NCI-H146 (cell line): ENCODE measurements around the gene SPRTN.

Source experiments
- DNase-seq: peaks from one replicate; lab custom pipeline; 2025; lab: John Stamatoyannopoulos, UW

SPRTN gene, protein sequence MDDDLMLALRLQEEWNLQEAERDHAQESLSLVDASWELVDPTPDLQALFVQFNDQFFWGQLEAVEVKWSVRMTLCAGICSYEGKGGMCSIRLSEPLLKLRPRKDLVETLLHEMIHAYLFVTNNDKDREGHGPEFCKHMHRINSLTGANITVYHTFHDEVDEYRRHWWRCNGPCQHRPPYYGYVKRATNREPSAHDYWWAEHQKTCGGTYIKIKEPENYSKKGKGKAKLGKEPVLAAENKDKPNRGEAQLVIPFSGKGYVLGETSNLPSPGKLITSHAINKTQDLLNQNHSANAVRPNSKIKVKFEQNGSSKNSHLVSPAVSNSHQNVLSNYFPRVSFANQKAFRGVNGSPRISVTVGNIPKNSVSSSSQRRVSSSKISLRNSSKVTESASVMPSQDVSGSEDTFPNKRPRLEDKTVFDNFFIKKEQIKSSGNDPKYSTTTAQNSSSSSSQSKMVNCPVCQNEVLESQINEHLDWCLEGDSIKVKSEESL

DNA sequence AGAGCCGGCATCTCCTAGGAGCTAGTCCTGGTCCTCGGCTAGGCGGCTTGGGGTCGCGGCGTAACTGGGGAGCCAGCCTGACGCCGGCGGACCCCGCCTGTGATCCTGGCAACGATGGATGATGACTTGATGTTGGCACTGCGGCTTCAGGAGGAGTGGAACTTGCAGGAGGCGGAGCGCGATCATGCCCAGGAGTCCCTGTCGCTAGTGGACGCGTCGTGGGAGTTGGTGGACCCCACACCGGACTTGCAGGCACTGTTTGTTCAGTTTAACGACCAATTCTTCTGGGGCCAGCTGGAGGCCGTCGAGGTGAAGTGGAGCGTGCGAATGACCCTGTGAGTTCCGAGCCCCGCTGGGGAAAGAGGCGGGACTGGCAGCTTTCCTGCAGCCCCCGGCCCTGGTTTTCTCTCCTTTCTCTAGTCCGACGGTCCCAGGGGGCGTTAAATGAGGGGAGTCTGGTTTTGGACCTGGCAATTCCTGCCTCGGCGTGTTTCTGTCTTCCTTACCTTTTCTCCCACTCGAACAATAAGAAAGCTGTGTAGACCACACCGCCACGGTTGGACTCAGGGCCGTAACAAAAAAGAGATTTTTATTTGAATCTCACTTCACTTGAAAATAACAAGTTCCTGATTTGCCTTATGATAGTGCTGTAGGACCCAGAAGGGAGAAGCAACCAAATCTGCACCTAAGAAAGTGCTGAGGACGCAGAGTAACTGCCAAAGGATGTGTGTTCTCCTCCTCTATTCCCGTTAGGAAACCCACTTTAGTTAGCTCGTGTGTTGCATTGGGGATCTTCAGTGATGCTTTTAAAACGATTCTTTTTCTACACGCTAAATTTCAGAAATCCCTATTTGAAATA, at the start of gene SPRTN:
Gene SPRTN, plus strand, starts transcription at position 24 of the 859 bp plus-strand sequence. Its CDS starts 91 bp downstream, at position 115.
- DNase-seq = peak; percentile 80

DNA sequence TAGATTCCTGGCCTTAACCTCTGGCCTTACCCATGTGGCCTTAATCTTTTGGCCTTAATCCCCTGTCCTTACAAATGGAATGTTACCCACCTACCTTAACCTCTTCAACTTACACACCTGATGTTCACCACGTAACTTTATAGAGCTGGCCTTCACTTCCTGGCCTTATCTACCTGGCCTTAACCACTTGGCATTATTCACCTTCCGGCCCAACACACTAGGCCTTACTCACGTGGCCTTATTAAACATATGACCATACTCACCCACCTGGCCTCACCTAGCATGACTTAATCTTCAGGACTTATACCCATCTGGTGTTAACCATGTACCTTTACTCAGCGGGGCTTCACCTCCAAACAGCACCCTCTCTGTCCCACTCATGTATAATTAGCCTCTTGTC, 42.2 kb upstream of the SPRTN start:
- DNase-seq = no peak

DNA sequence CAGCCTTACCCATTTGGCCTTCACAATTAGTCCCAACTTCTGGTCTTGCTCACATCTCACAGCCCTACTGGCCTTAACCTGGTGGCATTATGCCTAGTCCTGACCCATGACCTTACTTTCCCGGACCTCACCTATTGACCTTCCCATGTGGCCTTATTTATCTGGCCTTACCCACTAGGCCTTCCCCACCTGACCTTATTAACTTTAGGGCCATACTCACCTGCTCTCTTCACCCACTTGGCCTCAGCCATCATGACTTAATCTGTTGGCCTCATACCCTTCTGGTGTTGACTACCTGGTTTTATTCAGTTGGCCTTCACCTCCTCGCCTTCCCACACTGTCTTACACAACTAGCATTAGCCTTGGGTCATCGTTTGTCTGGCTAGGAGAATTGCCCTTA, 36.1 kb upstream of the SPRTN start:
- no peak for DNase-seq

DNA sequence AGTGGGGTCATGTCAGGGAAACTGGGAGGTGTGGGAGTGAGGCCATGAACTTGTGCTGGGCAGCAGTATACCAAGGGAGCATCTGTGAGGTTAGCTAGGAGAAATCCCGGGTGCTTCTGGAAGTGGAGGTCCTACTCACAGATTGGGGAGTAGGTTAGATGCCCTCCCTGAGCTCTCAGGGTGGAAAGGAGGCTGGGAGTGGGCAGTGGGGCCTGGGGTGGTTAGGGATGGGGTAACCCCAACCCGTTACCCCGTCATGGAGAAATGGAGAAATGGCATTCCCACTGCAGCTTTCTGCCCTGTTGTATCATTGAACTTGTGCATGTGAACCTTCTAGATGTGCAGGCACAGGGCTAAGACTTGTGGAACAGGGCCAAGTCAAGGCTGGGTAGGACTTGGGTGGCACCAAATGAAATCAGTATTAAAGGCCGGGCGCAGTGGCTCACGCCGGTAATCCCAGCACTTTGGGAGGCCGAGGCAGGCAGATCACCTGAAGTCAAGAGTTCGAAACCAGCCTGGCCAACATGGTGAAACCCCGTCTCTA, 27.6 kb upstream of the SPRTN start:
- DNase-seq = no peak

DNA sequence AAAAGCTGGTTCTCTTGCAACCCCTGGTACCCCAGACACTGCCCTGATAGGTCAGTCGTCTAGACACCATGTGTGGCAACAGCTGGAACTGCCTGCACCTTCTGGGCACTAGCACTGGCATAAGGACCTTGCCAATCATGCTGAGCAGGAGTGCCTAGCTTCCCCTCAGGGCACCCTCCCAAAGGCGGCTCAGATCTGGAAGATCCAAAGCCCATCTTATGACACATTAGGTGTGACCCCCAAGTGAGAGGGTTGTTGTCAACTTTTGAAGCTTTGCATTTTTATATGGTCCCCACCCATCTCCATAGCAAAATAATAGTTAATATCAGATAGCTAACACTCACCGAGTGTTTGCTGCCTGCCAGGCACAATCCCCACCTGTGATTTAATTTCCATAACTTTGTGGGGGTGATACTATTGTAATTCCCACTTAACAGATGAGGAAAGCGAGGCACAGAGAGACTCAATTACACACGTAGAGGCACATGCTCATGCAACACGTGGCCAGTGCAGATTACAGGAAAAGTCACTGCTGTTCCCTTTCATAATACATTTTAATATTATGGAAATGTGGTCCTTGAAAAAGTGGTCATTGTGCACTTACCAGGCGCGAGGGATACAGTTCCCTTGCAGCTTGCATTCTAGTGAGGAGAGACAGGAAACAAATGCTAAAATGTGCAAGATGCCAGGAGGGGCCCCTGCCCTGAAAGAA, 26.2 kb upstream of the SPRTN start:
- no peak for DNase-seq

DNA sequence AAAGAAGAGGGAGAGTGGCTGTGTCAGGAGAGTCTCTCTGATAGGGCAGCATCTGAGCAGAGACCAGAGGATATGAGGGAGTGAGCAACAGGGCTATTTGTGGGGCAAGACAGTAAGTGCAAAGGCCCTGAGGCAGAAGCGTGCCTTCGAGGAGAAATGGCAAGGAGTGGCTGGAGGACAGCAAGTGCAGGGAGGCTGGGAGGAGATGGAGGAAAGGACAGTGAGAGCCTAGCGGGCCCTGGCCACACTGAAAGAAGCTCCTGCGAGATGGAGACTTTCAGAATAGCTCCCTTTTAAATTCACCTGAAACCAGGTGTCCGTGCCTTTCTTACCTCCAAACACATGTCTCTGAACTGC, 25.7 kb upstream of the SPRTN start:
- no peak for DNase-seq

DNA sequence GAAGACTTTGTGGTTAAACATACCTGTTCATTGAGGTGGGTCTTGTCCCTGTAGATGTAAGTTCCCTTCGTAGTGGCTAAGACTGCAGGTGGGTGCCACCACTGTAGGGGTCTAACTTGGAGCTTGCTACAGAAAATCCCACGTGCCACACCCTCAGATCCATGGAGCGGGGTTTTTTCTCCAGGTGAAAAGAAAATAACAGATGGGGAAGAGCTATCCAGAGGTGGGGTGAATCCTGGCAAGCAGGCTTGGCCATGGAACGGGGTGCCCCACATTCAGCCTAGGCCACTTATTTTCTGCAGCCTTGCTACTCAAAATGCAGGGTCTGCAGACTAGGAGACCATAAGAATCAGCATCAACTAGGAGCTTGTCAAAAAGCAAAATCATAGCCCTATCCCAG, 24.4 kb upstream of the SPRTN start:
- no peak for DNase-seq

DNA sequence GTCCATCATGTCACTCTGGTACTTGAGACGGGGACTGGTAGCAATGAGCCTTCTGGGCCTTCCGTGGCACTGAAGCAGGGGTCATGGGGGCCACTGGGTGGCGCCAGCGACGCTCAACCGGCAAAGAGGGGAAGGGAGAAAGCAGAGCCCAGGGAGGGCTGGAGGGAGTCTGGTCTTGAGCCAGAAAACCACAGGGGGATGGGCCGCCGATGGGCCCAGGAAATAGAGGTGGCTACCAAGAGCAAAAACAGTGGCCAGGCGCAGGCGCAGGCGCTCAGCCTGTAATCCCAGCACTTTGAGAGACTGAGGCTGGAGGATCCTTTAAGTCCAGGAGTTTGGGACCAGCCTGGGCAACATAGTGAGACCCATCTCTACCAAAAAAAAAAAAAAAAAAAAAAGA, 22.2 kb upstream of the SPRTN start:
- DNase-seq = peak; percentile 26

DNA sequence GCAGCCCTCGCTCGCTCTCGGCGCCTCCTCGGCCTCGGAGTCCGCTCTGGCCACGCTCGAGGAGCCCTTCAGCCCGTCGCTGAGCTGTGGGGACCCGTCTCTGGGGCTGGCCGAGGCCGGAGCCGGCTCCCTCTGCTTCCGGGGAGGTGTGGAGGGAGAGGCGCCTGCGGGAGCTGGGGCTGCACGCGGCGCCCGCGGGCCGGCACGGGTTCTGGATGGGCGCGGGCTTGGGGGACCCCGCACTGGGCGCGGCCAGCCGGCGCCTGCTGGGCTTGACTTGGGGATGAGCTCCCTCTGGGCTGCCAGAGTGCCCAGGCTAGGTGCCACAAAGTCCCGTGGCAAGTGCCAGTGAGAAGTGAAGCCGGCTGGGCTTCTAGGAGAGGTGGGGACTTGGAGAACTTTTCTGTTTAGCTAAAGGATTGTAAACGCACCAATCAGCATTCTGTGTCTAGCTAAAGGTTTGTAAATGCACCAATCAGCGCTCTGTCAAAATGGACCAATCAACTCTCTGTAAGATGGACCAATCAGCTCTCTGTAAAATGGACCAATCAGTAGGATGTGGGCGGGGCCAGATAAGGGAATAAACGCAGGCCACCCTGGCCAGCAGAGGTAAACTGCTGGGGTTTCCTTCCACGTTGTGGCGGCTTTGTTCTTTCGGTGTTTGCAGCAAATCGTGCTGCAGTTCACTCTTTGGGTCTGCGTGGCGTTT, 20.6 kb upstream of the SPRTN start:
- no peak for DNase-seq

DNA sequence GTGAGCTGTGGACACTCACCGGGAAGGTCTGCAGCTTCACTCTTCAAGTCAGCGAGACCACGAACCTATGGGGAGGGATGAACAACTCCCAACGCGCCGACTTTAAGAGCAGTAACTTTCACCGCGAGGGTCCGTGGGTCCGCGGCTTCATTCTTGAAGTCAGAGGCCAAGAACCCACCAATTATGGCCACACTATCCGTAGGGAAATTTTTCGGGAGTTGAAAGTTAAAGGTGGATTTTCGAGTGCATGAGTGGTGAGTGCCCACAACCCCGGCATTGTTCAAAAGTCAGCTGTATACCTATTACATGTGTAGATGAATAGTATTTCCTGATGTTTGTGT, 20.1 kb upstream of the SPRTN start:
- no peak for DNase-seq

DNA sequence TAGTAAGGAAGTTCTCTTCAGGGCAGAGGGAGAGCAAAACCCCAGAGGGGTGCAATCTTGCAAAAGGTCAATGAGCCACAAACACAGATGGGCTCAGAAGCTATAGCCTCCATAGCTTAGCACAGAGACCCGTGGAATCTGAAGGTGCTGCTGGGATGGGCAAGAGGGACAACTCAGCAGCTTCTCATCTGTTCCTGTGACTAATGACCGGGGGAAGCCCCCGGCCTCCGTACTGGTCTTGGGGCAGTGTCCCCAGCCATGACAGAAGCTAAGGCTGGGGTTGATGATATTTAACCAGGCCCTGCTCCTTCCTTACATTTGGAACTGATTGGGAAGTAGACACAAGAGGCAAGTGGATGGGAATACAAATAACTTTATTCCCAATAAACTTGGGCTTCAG, 19.5 kb upstream of the SPRTN start:
- DNase-seq = no peak

DNA sequence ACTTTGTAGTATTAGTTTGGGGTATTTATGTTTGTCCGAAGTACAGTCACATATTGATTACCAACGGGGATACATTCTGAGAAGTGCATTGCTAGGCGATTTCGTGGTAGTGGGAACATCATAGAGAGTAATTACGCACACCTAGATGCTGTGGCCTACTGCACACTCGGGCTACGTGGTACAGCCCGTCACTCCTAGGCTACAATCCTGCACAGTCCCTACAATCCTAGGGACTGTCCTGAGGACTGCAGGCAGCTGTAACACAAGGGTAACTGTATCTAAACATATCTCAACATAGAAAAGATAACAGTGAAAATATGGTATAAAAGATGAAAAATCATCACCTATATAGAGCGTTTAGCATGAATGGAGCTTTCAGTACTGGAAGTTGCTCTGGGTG, 19.0 kb upstream of the SPRTN start:
- DNase-seq = no peak

DNA sequence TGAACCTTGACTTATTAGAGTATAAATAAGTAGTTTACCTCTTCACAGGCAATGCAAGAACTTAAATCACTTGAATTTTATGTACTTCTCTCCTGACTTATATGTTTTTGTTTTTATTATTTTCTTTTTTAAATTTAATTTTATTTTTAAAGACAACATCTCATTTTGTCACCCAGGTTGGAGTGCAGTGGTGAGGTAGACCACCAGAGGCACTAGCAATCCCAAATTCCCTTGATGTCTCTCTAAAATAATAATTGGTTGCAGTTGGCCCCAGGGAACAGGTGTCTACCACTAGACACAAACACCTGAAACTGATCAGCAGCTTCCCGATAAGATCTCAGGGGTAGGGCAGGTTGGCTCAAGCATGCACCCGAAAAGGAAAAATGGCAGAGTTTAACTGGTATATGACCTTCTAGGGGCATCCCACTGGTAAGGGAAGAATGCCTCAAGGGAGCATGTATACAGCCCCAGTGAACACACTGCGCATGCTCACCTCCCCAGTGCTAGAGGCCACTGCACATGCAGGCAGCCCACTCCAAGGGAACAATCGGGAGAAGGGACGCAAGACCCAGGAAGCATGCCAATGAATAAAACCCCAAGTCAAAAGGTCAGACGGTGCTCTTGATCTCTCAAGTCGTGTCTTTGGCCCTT, 15.1 kb upstream of the SPRTN start:
- no peak for DNase-seq

DNA sequence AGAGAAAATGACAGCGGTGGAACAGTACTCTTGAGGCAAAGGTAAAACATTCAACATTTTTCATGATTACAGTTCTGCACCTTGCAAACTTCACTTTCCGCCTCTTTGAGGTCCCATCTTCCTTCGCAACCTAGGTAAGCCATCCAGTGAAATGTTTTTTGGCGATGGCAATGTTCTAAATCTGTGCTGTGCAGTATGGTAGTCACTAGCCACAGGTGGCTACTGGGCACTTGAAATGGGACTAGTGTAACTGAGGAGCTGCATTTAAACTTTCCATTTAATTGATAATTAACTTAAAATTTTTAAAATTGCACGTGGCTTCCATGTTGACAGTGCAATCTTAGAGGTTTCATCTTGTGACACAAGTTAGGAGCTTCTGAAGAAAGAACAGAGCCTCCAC, 13.4 kb upstream of the SPRTN start:
- DNase-seq = no peak

DNA sequence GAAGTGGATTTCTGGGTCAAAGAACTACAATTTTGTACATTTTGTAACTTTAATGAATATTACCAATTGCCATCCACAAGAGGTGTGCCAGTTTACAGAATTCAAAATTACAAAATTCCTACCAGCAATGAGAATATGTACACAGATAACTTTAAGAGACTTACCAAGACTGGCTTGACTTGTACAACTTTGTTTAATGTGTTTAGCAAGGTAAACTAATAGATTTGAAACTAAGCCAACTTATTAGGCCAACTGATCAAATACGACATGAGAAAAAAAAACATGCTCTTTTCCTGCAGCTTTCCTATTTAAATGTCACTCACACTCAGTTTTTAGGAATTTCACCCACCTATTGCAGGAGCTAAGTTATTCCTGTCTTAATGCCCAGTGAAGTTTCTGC, 11.8 kb upstream of the SPRTN start:
- DNase-seq = no peak

DNA sequence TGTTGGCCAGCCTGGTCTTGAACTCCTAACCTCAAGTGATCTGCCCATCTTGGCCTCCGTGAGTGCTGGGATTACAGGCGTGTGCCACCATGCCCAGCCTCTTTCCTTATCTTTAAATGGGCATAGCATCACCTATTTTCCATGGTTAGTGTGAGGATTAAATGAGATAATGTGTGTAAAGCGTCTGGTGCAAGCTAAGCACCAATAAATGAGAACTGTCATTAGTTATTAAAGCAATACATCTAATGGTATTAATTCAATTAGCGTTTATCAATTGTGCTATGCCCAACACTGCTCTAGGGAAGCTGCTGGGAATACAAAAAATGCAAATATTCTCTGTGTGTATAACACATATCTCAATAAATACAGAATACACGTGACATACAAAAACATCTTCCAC, 10.5 kb upstream of the SPRTN start:
- no peak for DNase-seq

DNA sequence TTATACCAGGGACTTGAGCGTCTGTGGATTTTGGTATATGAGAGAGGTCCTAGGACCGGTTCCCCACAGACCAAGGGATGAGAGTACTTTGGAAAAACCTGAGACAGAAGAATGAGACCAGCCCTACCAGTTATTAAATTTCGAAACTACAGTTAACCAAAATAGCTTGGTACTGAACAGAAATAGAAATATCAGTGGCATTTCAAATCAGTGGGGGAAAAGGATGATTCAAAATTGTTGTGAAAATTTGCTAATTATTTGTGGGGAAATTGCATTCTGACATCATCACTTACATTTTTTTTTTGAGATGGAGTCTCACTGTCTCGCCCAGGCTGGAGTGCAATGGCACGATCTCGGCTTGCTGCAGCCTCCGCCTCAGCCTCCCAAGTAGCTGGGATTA, 8.6 kb upstream of the SPRTN start:
- DNase-seq = no peak

DNA sequence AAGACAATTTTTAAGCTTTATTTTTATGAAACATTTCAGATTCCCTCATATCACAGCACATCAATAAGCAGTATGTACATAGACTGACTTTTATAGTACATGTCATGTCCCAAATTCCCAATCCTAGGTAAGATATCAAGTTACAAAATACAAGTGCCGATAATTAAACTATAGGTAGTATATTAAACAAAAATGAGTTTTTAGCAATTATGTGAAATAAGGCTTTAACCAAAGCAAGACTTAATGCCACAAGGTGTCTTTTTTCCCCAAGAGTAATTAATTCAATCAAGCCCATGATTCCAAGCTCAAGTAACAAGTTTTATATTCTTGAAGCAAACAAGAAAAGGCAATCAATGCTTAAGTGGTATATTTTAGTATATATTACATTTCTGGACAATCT, 5.3 kb upstream of the SPRTN start:
- DNase-seq = no peak

DNA sequence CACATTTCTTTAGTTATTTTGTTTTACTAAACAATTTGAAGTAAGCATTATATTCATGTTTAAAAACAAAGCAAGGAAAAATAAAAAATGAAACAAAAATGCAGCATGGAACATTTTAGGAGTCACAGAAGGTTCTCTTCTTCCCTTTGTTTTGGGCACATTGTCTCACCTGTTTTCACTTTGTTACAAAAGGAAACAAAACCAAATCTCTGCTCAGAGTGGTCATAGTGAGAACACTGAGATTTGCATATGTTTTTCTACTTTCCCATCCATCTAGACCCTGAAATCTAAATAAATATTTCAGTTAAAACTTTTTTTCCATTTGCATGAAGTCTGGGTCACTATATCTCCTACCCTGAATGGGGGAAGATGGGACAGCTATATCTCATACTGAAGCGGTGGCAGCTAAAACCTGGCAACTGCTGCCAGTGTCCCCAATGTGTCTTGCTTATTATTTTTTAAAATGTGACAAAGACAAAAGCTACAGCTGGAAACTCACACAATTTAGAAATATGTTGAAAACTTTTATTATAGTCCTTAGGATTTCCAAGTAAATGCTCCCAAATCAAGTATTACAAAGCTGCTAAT, 3.9 kb upstream of the SPRTN start:
- DNase-seq = no peak

DNA sequence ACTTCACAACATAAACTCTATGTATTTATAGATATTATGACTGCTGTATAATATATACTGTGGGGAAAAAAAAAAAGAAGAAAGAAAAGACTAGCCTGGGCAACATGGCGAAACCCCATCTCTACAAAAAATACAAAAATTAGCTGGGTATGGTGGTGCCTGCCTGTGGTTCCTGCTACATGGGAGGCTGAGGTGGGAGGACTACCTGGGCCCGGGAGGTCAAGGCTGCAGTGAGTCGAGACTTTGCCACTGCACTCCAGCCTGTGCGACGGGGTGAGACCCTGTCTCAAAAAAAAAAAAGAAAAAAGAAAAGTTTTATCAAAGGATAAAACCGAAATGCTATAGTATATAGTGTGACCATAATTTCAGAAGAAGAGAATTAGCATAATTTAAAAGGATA, 3.1 kb upstream of the SPRTN start:
- DNase-seq = no peak
